Loucy (cell line): Measurements from ENCODE around the gene GALNT11.

Experiments
- H2AFZ ChIP-seq: fragments of 200-600 bp; sonication (generic); 2 replicates; pipeline ENCODE4 v1.6.0; 2016; ENCODE audit warnings: antibody characterized with exemption, mild to moderate bottlenecking, low read length, moderate library complexity
- H3F3A ChIP-seq: fragments of 200-600 bp; 2 replicates; pipeline ENCODE4 v1.6.0; 2016; ENCODE audit warnings: antibody characterized with exemption, low read depth, mild to moderate bottlenecking
- H3K27me3 ChIP-seq: fragments of 200-600 bp; sonication (generic); 2 replicates; pipeline ENCODE4 v1.6.1; 2014; ENCODE audit warnings: low read length, mild to moderate bottlenecking; ENCODE audit not compliant: insufficient read depth, poor library complexity, severe bottlenecking
- H3K36me3 ChIP-seq: fragments of 200-600 bp; sonication (generic); 2 replicates; pipeline ENCODE4 v1.6.1; 2016; ENCODE audit warnings: low read length; ENCODE audit not compliant: insufficient read depth
- H3K4me1 ChIP-seq: fragments of 200-600 bp; sonication (generic); 2 replicates; pipeline ENCODE4 v1.5.1; 2014; ENCODE audit warnings: low read length, mild to moderate bottlenecking; ENCODE audit not compliant: insufficient read depth, poor library complexity, severe bottlenecking
- H3K4me2 ChIP-seq: fragments of 200-600 bp; sonication (generic); 2 replicates; pipeline ENCODE4 v1.6.0; 2014; ENCODE audit warnings: antibody characterized with exemption, low read length, low read depth, mild to moderate bottlenecking; ENCODE audit not compliant: poor library complexity, severe bottlenecking
- H3K4me3 ChIP-seq: fragments of 200-600 bp; sonication (generic); 2 replicates; pipeline ENCODE4 v1.5.1; 2014; ENCODE audit warnings: low read length, mild to moderate bottlenecking, mixed read lengths; ENCODE audit not compliant: poor library complexity, severe bottlenecking
- H3K79me2 ChIP-seq: fragments of 200-600 bp; sonication (generic); 2 replicates; pipeline ENCODE4 v1.6.1; 2014; ENCODE audit warnings: low read length; ENCODE audit not compliant: insufficient read depth
- H3K9ac ChIP-seq: fragments of 200-600 bp; sonication (generic); 2 replicates; pipeline ENCODE4 v1.6.0; 2014; ENCODE audit warnings: mild to moderate bottlenecking, low read depth, low read length, moderate library complexity; ENCODE audit not compliant: poor library complexity, severe bottlenecking
- H3K9me2 ChIP-seq: fragments of 200-600 bp; sonication (generic); replicated peaks from 2 replicates; pipeline ENCODE4 v1.6.1; 2016; ENCODE audit warnings: low read depth, low read length, mixed read lengths
- H3K9me3 ChIP-seq: fragments of 200-600 bp; sonication (generic); 2 replicates; pipeline ENCODE4 v1.6.1; 2014; ENCODE audit warnings: mild to moderate bottlenecking, antibody characterized with exemption, low read length, low read depth; ENCODE audit not compliant: insufficient read depth
- H4K20me1 ChIP-seq: fragments of 200-600 bp; sonication (generic); 2 replicates; pipeline ENCODE4 v1.6.0; 2014; ENCODE audit warnings: antibody characterized with exemption, low read length, mild to moderate bottlenecking; ENCODE audit not compliant: insufficient read depth, poor library complexity, severe bottlenecking
- CTCF ChIP-seq: fragments of 200-600 bp; sonication (generic); conservative IDR thresholded peaks from 2 replicates; pipeline ENCODE4 v1.5.1; 2014; ENCODE audit warnings: mild to moderate bottlenecking, antibody characterized with exemption, low read length
- EZH2phosphoT487 ChIP-seq: fragments of 200-600 bp; IDR thresholded peaks from 2 replicates; pipeline ENCODE4 v1.6.1; 2018; ENCODE audit warnings: antibody characterized with exemption, mild to moderate bottlenecking, moderate library complexity, borderline replicate concordance

The GALNT11 gene

GRCh38 chr7:152122540-152122939 lies 97.1 kb downstream of the GALNT11 start:
- no peaks in the 10 kb centered on the region for H3K9me2 ChIP-seq
- no peaks in the 10 kb centered on the region for H3K27me3 ChIP-seq
- no peak overlapping the region for H3K9ac ChIP-seq
- H3F3A ChIP-seq = no peaks in the 10 kb centered on the region
- H3K79me2 ChIP-seq = no peaks in the 10 kb centered on the region
- no peaks in the 10 kb centered on the region for H4K20me1 ChIP-seq
- H3K4me1 ChIP-seq = peaks cover 10% of the 10 kb centered on the region
- peaks cover 60% of the 10 kb centered on the region for H3K36me3 ChIP-seq
- H3K9me3 ChIP-seq = no peaks in the 10 kb centered on the region; the same call in 1 of the 2 replicates
- no peak overlapping the region for H3K4me2 ChIP-seq
- TF ChIP-seq EZH2phosphoT487 = no peak
- no peak for TF ChIP-seq CTCF
- no peak overlapping the region for H2AFZ ChIP-seq
- no peak overlapping the region for H3K4me3 ChIP-seq

GRCh38 chr7:152126741-152127140 lies 101.3 kb downstream of the GALNT11 start:
- H3K4me1 ChIP-seq = peaks cover 10% of the 10 kb centered on the region

GRCh38 chr7:152127229-152127628 lies 101.8 kb downstream of the GALNT11 start:
- H3K9me3 ChIP-seq = no peaks in the 10 kb centered on the region; the same call in 1 of the 2 replicates
- no peaks in the 10 kb centered on the region for H3F3A ChIP-seq
- H3K4me2 ChIP-seq = no peak overlapping the region
- TF ChIP-seq CTCF (no peak), EZH2phosphoT487 (no peak)
- no peaks in the 10 kb centered on the region for H4K20me1 ChIP-seq
- H3K9me2 ChIP-seq = no peaks in the 10 kb centered on the region
- peaks cover 8% of the 10 kb centered on the region for H3K4me1 ChIP-seq
- no peak overlapping the region for H3K4me3 ChIP-seq
- H3K27me3 ChIP-seq = no peaks in the 10 kb centered on the region
- no peaks in the 10 kb centered on the region for H3K79me2 ChIP-seq
- H2AFZ ChIP-seq = no peak overlapping the region
- H3K36me3 ChIP-seq = peaks cover 18% of the 10 kb centered on the region
- no peak overlapping the region for H3K9ac ChIP-seq

More at GRCh38 chr7:152126741-152127140, 101.3 kb downstream of the GALNT11 start:
- TF ChIP-seq CTCF (no peak), EZH2phosphoT487 (no peak)
- Histone ChIP-seq H3K27me3 (no peaks in the 10 kb centered on the region), H3K9me3 (no peaks in the 10 kb centered on the region; the same call in 1 of the 2 replicates), H3K4me2 (no peak overlapping the region), H3K4me3 (no peak overlapping the region), H3F3A (no peaks in the 10 kb centered on the region), H3K9ac (no peak overlapping the region), H3K79me2 (no peaks in the 10 kb centered on the region), H2AFZ (no peak overlapping the region), H3K9me2 (no peaks in the 10 kb centered on the region), H3K36me3 (peaks cover 20% of the 10 kb centered on the region), H4K20me1 (no peaks in the 10 kb centered on the region)
